ENCODE results near the gene CACNB2.

The CACNB2 gene

GRCh38 chr10:18140149-18140956, at the start of gene CACNB2:
TSS of gene CACNB2 (plus strand) at chr10:18140424.
- no peak for DNase-seq (ENCODE audit: low read depth in 2 of 2)

DNA sequence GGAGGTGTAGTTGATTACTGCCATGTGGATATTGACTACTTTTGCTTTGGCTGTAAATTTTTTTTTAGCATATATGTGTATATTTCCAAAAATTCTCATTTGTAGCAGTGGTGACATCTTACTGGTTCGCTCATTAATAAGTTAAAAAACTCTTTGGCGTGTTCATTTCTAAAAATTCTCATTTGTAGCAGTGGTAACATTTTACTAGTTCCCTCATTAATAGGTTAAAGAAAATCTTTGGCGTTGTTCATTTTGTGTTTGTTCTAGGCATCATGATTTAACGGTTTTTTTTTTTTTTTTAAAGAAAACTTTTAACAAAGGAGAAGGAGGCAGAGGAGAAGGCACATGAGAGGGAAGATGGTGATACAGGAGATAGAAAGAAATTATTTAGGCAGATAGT, 45.9 kb upstream of the CACNB2 start:
- DNase-seq (ENCODE audit: low read depth in 2 of 2) = no peak

DNA sequence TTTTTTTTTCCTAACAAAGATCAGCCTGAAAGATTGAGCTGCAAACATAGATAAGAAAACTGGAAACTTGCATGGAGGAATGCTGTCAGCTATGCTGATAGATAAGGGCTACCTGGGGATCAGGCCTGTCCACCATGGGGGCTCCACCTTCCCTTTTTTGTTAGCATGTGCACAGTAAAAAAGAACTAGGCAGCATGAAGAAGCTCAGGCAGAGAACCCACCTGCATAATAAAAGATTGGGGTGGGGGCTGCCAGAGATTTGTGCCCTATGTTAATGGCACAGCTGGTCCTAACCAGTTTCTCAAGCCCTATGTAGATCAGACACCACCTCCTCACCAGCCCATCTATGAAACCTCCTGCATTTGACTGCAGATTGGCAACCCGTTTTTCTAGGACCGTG, 45.4 kb upstream of the CACNB2 start:
- DNase-seq (ENCODE audit: low read depth in 2 of 2) = no peak

DNA sequence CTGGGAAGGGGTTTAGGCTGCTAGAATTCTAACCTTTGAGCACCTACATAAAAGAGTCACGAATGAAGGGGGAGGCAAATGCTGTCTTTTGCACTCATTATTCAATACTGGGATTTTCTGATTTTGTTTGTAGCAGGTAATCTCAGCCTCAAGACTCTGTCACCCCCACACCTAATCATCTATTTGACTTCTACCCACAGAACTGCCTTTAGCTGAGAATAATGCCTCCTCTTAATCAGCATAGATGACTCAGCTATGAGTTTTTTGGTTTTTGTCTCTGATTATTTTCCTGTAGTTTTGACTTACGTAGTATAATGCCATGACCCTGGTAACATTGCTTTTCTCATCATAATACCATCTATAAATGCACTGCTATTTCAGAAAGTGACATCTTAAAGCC, 42.7 kb upstream of the CACNB2 start:
- no peak for DNase-seq (ENCODE audit: low read depth in 2 of 2)

GRCh38 chr10:18098201-18098600, 42.0 kb upstream of the CACNB2 start:
- no peak for DNase-seq (ENCODE audit: low read depth in 2 of 2)

- no peak for DNase-seq (ENCODE audit: low read depth in 2 of 2)
These were observed 40.8 kb upstream of the CACNB2 start for GRCh38 chr10:18099415-18099814.

DNA sequence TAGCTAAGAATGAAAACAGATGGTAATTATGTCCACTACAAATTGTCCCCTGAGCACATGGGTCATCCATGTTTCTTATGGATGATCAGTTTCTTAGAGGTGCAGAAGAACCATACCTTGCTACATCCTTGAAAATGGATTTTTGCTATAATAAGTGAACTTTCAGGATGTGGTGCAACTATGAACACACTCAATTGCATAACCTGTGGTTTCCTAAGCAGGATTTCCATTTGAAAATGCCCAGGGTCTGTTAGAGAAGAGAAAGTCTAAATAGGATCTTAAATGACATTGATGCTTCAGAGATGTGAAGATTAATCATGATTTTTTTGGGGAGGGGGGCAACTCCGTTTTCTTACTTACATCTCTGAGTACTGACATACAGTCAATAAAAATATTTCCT, 39.6 kb upstream of the CACNB2 start:
- DNase-seq (ENCODE audit: low read depth in 2 of 2) = no peak

GRCh38 chr10:18102404-18102803, 37.8 kb upstream of the CACNB2 start:
- DNase-seq (ENCODE audit: low read depth in 2 of 2) = no peak

- peak; percentile 1 to 46 for DNase-seq (ENCODE audit: low read depth in 2 of 2)
These were observed 35.9 kb upstream of the CACNB2 start for GRCh38 chr10:18104223-18104872.

DNA sequence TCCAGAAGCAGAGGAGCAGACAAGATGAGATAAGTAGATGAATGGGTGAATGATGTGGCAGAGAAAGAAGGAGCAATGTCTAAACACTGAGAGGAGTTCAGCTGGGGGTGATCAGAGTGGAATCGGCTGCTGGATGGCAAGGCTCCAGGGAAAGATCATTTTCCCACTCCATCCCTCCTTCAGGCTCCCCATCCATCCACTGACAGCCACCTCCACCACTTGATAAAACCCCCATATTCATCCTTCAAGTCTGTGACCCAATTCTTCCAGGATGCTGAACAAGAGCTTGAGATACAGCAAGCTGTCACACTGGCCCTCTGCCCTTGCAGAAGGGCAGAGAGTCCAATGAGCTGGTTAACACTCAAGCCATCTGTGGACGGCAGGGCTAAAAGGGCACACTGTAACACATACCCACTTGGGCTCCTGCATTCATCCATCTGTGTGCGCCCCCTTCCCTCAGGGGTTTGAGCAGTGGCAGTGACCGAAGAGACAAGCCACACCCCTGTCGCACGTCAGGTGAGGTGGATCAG, 30.8 kb upstream of the CACNB2 start:
- no peak for DNase-seq (ENCODE audit: low read depth in 2 of 2)

- no peak for DNase-seq (ENCODE audit: low read depth in 2 of 2)
These were observed 26.3 kb upstream of the CACNB2 start for GRCh38 chr10:18113881-18114280.

DNA sequence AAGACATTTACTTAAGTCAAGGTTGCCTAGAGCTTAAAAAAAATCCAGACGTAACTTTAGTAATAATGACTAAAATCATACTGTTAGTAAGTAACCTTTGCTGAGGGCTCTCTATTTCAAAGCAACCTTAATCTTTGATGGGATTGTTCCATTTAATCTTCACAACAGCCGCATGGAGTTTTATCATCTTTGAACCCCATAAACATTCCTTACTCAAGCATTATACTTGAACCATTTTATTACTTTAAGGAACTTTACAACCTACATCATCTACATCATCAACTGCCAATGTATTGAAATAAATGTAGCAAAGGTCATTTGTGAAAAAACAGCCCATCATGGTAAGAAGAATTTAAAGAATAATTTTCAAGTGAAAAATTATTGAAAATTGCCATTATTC, 22.9 kb upstream of the CACNB2 start:
- no peak for DNase-seq (ENCODE audit: low read depth in 2 of 2)

DNA sequence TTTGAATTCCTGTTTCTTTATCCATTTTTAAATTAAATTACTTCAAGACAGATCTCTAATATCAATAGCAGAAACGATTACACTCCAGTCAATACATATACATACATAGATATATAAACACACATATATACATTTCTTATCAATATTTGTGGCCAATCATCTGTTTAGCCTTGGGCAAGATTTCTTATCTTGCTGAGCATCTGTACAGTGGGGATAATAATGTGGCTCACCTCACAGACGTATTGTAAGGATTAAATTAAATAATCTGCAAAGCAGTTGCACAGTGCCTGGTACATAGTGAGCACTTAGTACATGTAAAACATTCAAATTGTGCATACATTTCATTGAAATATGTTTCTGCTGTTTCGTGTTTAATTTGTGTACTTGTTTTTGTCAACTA, 17.5 kb upstream of the CACNB2 start:
- no peak for DNase-seq (ENCODE audit: low read depth in 2 of 2)

DNA sequence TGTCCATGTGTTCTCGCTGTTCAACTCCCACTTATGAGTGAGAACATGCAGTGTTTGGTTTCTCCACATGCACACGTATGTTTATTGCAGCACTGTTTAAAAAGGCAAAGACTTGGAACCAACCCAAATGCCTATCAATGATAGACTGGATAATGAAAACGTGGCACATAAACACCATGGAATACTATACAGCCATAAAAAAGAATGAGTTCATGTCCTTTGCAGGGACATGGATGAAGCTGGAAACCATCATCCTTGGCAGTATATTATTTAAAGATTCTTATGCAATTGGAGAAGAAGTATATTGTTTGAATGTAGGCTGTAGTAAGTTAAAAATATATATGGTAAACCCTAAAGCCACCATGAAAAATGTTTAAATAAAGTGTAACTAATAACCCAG, 7.2 kb upstream of the CACNB2 start:
- DNase-seq (ENCODE audit: low read depth in 2 of 2) = no peak

DNA sequence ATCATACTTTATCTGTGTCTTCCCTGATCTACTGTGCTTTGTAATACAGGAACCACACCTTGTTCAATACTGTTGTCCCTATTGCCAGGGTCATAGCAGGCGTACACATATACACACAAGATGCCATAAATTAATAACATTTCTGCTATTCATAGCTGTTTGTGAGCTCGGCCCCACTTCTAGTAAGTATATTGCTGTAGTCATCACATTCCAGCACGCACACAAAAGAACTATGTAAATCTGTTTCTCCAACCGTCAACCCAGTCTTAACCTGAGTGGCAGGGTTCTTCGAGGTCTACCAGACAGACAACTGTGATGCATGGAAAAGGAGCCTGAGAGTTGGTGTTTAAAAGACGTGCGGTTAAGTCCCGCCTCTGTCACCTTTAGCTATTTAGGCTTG, 5.7 kb upstream of the CACNB2 start:
- no peak for DNase-seq (ENCODE audit: low read depth in 2 of 2)

GRCh38 chr10:18134921-18135320, 5.3 kb upstream of the CACNB2 start:
- no peak for DNase-seq (ENCODE audit: low read depth in 2 of 2)

DNA sequence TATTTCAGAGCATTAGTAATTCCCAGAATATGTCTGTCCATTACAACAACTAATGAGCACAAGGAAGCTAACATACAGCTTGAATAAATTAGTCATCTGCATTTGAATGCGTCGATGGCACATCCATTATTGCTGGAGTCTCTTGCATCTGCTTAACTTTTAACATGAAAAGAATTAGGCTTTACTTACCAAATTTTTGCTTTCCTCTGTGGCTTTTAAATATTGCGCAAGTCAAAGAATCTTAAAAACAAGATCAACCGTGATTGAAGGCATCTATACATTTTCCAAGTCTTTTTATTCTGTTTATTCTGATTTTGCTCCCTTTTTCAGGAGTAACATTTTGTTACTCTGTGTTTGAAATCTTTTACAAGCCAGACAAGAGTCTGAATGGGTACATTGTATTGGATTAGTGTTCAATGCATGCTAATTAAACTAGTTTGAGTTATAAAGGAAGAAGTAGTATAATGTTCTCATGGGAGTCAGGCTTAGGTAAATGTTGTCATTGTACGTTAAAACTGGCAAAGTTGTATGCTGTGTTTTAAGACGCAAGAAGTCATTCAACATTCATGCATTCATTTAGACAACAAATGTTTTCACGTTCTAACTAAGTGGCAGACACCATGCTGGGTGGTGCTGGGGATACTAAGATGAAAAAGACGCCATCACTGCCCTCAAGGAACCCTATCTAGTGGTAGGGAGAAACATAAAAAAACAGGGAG, 4.0 kb upstream of the CACNB2 start:
- DNase-seq (ENCODE audit: low read depth in 2 of 2) = no peak

DNA sequence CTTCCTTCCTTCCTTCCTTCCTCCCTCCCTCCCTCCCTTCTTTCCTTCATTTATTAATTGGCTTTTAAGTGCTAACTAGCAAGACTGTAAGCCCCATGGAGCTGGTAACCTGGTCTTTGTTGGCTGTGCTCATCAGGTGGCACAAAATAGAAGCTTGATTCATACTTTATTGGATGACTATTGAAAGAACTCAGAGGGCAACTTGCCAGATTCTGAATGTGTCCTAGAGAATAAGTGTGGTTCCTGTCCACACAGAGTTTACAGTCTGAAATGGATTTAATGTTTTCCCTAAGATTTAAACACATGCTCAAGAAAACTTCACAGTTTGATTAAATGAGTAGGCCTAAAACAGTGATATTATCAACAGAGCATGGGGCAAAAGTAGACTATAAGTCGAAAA, 3.1 kb upstream of the CACNB2 start:
- DNase-seq (ENCODE audit: low read depth in 2 of 2) = no peak

DNA sequence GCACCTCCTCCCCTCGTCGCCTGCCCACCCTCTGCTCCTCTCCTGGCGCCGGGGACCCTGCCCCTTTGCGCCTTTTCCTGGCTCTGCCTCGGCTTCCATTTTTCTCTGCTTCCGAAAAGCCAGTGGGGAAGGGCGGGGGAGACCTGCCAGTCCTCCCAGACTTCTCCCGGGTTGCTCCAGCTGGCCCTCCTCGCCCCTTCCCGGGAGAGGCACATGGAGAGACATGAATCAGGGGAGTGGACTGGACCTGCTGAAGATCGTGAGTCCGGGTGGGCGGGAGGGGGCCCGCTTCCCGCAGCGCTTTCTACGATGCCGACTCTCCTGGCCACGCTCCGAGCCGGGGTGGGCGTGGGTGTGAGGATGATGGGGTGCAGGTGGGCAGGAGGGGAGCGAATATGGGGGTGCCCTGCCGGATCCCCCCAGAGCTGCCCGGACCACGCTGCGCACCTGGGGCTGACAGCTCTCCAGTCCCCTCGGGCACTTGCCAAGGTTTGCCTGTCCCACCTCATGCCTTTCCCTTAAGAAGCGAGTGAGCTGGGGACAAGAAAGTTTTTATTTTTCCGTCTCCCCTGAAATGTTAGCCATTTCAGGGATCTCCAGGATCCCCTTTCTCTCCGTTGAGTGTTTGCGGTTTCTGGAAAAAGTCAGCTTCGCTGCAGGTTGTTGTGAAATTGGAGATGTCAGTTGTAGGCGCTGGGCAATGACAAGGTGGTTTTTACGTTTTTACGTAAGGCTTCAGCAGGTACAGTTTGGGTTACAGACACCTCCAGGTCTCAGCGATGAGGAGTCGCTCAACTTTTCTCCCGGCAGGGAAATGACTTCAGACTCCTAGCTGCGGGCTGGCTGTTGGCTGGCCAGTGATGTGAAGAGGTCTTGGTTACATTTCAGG, 977 bp downstream of the CACNB2 start:
- no peak for DNase-seq (ENCODE audit: low read depth in 2 of 2)

DNA sequence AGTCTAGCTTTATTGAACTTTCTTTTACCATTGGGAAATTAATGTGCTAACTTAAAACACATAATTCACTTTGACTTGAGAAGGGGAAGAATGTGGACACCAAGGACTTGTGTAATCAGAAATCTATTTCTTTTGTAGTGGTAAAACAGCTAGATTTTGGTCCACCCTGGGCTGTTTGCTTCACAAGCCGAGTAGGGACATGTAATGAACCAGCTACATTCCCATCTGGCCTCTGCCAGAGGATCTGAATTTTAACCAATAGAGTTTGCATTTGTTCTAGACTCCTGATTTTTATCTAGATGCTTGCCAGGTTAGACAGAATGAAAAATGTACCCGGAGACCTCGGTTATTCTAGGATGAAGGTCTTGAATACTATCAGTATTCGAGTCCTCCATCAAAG, 1.9 kb downstream of the CACNB2 start:
- DNase-seq (ENCODE audit: low read depth in 2 of 2) = no peak

- DNase-seq (ENCODE audit: low read depth in 2 of 2) = no peak
These were observed 4.2 kb downstream of the CACNB2 start for GRCh38 chr10:18144396-18144795.

DNA sequence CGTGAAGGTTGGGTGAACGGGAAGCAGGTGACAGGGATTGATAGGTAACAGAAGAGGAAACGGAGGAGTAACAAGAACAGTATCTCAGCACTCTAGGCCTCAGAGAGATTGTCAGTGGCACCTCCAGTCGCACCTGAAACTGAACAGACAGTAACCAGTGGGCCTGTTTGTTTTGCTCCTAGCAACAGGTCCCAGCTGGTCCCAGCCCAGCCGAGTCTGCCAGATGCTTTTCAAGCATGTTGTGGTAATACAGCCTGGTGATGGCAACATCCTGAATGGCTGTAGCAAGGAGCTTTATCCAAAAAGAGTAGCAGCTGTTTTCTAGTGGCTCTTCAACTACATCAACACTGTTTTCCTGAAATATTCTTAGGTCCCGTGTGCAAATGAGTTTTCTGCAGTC, 4.7 kb downstream of the CACNB2 start:
- no peak for DNase-seq (ENCODE audit: low read depth in 2 of 2)
